ENCODE data around the gene MPI. TPM values are rescaled to one million over a fixed set of nuclear protein-coding genes. Genes with fewer than 3 reads are reported as not detected.
A peak's percentile ranks its signal among the peaks of the same experiment; 100 is the strongest.

Gene MPI
- total and polyA plus RNA-seq, 10 of the 15 experiments (the other 5 are each of a cell fraction or from before 2014, with no cell fraction given): 35.6 to 93.9 (median 44.1) TPM

DNA sequence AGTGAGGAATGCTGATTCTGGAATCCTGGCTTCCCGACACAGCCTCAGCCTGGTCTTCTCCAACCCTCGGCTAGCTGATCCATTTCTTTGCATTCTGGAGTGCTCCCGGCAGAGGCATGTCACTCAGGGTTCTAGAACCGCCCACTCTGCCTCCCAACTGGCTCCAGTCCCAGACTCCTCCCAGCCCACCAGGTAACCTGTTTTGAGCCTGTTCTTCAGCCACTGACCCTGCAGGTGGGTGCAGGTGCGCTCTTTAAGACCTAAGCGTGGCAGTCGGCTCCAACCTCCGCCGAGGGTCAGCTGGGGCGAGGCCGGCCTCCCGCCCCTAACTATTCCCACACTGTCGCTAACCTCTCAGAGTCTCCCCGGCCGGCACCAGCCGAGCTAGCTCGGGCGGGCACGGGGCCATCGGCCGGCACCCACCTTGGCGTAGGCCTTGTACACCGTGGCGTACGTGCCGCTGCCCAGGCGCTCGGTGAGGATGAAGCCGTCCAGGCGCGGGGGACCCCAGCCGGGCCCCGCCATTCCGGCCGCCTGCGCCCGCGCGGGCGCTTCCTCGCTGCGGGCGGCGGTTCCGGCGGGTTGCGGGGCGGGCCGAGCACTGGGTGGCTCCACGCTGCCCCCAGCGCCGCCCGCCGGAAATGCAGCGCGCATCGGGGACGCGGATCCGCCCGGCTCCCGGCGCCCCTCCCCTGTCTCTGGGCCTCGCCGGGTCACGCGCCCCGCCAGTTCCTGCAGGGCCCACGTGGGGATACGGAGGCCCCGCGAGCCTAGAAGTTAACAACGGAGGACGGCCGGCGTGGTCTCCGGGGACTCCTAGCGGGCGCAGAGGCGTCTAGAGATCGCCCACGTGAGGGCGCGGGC lies 47.0 kb upstream of the MPI start, which contains the start of gene ULK3 (continued):
- 0 out of 2 replicates have a peak, but pooled peaks have one; percentile 30 for TF ChIP-seq PAX5 (IDR thresholded peaks at IDR 0.05; ENCODE audit: borderline replicate concordance, low read depth, low read length)
- peak; percentile 98 for TF ChIP-seq GATAD2B (conservative IDR thresholded peaks at IDR 0.05; ENCODE audit: low read depth)
- TF ChIP-seq, protein P1, sequence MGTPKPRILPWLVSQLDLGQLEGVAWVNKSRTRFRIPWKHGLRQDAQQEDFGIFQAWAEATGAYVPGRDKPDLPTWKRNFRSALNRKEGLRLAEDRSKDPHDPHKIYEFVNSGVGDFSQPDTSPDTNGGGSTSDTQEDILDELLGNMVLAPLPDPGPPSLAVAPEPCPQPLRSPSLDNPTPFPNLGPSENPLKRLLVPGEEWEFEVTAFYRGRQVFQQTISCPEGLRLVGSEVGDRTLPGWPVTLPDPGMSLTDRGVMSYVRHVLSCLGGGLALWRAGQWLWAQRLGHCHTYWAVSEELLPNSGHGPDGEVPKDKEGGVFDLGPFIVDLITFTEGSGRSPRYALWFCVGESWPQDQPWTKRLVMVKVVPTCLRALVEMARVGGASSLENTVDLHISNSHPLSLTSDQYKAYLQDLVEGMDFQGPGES (IDR thresholded peaks at IDR 0.05): 0 out of 2 replicates have a peak, but pooled peaks have one; percentile 39
- peak; percentile 89 for TF ChIP-seq RB1 (IDR thresholded peaks at IDR 0.05; ENCODE audit: borderline replicate concordance)
- TF ChIP-seq, protein P2, sequence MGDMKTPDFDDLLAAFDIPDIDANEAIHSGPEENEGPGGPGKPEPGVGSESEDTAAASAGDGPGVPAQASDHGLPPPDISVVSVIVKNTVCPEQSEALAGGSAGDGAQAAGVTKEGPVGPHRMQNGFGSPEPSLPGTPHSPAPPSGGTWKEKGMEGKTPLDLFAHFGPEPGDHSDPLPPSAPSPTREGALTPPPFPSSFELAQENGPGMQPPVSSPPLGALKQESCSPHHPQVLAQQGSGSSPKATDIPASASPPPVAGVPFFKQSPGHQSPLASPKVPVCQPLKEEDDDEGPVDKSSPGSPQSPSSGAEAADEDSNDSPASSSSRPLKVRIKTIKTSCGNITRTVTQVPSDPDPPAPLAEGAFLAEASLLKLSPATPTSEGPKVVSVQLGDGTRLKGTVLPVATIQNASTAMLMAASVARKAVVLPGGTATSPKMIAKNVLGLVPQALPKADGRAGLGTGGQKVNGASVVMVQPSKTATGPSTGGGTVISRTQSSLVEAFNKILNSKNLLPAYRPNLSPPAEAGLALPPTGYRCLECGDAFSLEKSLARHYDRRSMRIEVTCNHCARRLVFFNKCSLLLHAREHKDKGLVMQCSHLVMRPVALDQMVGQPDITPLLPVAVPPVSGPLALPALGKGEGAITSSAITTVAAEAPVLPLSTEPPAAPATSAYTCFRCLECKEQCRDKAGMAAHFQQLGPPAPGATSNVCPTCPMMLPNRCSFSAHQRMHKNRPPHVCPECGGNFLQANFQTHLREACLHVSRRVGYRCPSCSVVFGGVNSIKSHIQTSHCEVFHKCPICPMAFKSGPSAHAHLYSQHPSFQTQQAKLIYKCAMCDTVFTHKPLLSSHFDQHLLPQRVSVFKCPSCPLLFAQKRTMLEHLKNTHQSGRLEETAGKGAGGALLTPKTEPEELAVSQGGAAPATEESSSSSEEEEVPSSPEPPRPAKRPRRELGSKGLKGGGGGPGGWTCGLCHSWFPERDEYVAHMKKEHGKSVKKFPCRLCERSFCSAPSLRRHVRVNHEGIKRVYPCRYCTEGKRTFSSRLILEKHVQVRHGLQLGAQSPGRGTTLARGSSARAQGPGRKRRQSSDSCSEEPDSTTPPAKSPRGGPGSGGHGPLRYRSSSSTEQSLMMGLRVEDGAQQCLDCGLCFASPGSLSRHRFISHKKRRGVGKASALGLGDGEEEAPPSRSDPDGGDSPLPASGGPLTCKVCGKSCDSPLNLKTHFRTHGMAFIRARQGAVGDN (IDR thresholded peaks at IDR 0.05): peak; percentile 90
- no peak for TF ChIP-seq SUZ12 (IDR thresholded peaks at IDR 0.05; ENCODE audit: unreplicated experiment)
- TF ChIP-seq NR2C2 (IDR thresholded peaks at IDR 0.05; ENCODE audit: borderline replicate concordance, control insufficient read depth, insufficient read length, low read depth): no peak
- no peak for TF ChIP-seq SUPT20H (IDR thresholded peaks at IDR 0.05; ENCODE audit: borderline replicate concordance, control insufficient read depth, low read depth, low read length)
- TF ChIP-seq EED (IDR thresholded peaks at IDR 0.05; ENCODE audit: low read depth): peak; percentile 47; the same call in 1 of the 2 replicates
- no peak for TF ChIP-seq TCF3 (IDR thresholded peaks at IDR 0.05; ENCODE audit: borderline replicate concordance, insufficient read depth, low read depth, low read length)
- TF ChIP-seq RAD51 (IDR thresholded peaks at IDR 0.05): peak; percentile 91
- TF ChIP-seq ZSCAN29 (IDR thresholded peaks at IDR 0.05): peak; percentile 45; the same call in 1 of the 2 replicates
- TF ChIP-seq ZBED1 (IDR thresholded peaks at IDR 0.05; ENCODE audit: borderline replicate concordance): 0 out of 2 replicates have a peak, but pooled peaks have one; percentile 21
- TF ChIP-seq ZNF207 (IDR thresholded peaks at IDR 0.05; ENCODE audit: borderline replicate concordance): 0 out of 2 replicates have a peak, but pooled peaks have one; percentile 53
- no peak for TF ChIP-seq ZNF622 (IDR thresholded peaks at IDR 0.05)
- TF ChIP-seq POU2F2 (IDR thresholded peaks at IDR 0.05; ENCODE audit: borderline replicate concordance, low read depth, low read length): no peak
- TF ChIP-seq, protein P3, sequence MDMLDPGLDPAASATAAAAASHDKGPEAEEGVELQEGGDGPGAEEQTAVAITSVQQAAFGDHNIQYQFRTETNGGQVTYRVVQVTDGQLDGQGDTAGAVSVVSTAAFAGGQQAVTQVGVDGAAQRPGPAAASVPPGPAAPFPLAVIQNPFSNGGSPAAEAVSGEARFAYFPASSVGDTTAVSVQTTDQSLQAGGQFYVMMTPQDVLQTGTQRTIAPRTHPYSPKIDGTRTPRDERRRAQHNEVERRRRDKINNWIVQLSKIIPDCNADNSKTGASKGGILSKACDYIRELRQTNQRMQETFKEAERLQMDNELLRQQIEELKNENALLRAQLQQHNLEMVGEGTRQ (IDR thresholded peaks at IDR 0.05; ENCODE audit: borderline replicate concordance, low read depth, low read length): peak; percentile 80
- no peak for TF ChIP-seq ZZZ3 (IDR thresholded peaks at IDR 0.05; ENCODE audit: control insufficient read depth, insufficient read length, low read depth)
- peak; percentile 87; the same call in 1 of the 2 replicates for TF ChIP-seq BACH1 (IDR thresholded peaks at IDR 0.05; ENCODE audit: borderline replicate concordance)
- TF ChIP-seq, protein P4, sequence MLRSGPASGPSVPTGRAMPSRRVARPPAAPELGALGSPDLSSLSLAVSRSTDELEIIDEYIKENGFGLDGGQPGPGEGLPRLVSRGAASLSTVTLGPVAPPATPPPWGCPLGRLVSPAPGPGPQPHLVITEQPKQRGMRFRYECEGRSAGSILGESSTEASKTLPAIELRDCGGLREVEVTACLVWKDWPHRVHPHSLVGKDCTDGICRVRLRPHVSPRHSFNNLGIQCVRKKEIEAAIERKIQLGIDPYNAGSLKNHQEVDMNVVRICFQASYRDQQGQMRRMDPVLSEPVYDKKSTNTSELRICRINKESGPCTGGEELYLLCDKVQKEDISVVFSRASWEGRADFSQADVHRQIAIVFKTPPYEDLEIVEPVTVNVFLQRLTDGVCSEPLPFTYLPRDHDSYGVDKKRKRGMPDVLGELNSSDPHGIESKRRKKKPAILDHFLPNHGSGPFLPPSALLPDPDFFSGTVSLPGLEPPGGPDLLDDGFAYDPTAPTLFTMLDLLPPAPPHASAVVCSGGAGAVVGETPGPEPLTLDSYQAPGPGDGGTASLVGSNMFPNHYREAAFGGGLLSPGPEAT (IDR thresholded peaks at IDR 0.05; ENCODE audit: low read depth): peak; percentile 40; the same call in 1 of the 2 replicates
- peak; percentile 93 for TF ChIP-seq MXI1 (IDR thresholded peaks at IDR 0.05; ENCODE audit: low read depth, low read length)

Data from GM12878 (cell line).